ENCODE data around the gene ASMT.

ASMT gene

DNA sequence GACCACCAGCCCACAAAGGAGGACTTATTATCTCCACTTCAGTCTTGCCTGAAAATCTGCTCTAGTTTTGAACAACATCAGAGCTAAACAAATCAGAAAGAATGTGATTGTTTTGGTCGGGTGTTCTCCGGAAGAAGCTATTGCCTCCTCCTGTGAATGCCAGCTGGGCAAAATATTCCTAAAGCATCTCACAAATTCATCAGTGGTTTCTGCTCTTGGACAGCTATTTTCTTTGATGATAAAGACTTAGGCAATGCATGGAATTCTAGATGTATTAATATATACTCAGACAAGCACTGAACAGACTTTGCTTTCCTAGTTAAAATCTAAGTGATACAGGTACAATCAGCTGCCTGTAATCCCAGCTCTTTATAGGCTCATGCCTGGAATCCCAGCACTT lies 71.8 kb downstream of the ASMT start:
- in situ Hi-C loops (cut with MboI; ENCODE audit: low sequenced_read_pairs) = no loop called here

All from HL-60/S4 treated with phorbol 12-myristate 13-acetate at 8.2 ng/mL for 4 days and 3 days (cell line).